ENCODE measurements around the gene ATP5PD.

ATP5PD gene

GRCh38 chr17:74998783-74999182 is 48.0 kb downstream of the ATP5PD start:
- DNase-seq (ENCODE audit: low read depth in 2 of 2), result no peak

DNA sequence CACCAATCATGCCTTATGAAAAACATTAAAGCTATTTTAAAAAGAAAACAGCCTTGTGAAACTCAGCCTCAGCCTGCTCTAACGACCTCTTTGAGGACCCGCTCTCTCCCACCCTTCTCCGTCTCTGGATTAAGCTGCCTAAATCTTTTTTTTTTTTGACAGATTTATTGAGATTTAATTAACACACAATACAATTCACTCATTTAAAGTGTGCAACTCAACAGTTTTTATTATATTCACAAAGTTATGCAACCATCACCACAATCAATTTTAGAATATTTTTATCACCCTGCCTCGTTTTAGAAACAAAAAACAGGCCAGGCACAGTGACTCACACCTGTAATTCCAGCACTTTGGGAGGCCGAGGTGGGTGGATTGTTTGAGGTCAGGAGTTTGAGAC is 50.9 kb downstream of the ATP5PD start:
- DNase-seq (ENCODE audit: low read depth in 2 of 2), result no peak

- no peak for DNase-seq (ENCODE audit: low read depth in 2 of 2)
Observed at GRCh38 chr17:74994440-74994839, 52.3 kb downstream of the ATP5PD start.

DNA sequence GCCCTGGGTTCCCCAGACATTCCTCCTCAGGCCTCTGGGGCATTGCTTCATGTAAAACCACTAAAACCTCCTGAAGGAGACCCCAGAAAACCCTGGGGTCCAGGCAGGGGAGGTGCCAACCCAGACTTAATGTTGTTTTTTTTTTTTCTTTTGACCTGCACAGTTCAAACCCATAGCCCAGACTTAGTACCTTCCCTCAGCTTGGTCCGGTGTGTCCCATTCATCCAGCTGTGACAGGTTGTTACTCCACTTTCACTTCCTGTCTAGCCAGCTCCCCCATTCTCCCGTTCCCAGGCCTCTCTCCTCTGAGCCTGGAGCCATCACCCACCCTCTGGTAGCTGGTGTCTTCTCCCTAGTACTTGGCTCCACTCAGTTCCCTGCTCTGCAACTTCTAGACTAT is 54.5 kb downstream of the ATP5PD start:
- no peak for DNase-seq (ENCODE audit: low read depth in 2 of 2)

DNA sequence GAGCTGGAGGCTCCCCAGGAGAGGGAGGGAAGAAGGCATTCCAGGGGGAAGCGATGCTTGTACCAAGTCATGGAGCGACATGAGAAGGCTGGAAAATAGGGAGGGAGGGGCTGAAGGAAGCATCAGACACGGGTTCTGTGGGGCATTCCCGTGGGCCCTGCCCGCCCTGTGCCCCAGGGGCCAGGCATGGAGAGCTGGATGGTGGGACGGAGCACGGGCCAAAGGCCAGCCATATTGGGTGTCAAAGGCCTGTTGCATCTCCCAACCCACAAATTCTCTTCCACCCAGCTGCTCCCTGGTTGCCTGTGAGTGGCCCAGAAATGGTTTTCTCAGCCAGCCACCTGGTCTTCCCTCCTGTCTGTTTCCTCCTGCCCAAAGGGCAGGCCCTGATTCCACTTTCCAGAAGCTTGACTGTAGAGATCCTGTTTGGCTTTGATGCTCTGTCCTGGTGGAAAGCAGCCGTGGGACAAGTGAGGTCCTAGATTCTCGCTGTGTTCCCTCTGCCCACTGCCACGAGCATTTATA is 56.1 kb downstream of the ATP5PD start:
- no peak for DNase-seq (ENCODE audit: low read depth in 2 of 2)
